SK-N-MC (cell line): ENCODE measurements around the gene COL18A1.

ENCODE experiments used
- DNase-seq: peaks from one replicate; pipeline ENCODE4 v3.0.0-alpha.2; 2011; ENCODE audit warnings: low read depth, low spot score
- H3K27ac ChIP-seq: fragments of 200-600 bp; sonication (generic); 2 replicates; pipeline ENCODE4 v1.5.1; 2016; ENCODE audit warnings: mixed run types
- H3K36me3 ChIP-seq: fragments of 200-600 bp; sonication (generic); 2 replicates; pipeline ENCODE4 v1.6.1; 2017; ENCODE audit warnings: antibody characterized with exemption, low read length, mixed read lengths; ENCODE audit not compliant: insufficient read depth
- H3K4me3 ChIP-seq: fragments of 200-600 bp; sonication (generic); 2 replicates; pipeline ENCODE4 v1.5.1; 2016
- H3K9ac ChIP-seq: fragments of 200-600 bp; sonication (generic); 2 replicates; pipeline ENCODE4 v1.8.0; 2017; ENCODE audit warnings: mixed run types, mixed read lengths; ENCODE audit not compliant: insufficient read length
- H3K9me3 ChIP-seq: fragments of 200-600 bp; sonication (generic); 2 replicates; pipeline ENCODE4 v1.6.1; 2017; ENCODE audit warnings: low read depth, mild to moderate bottlenecking, antibody characterized with exemption, low read length, moderate library complexity, mixed read lengths
- EZH2 ChIP-seq: fragments of 200-600 bp; sonication (generic); IDR thresholded peaks from one replicate; pipeline ENCODE4 v1.6.1; 2017; ENCODE audit warnings: antibody characterized with exemption
- FOXP2 ChIP-seq: optimal IDR thresholded peaks from 2 replicates; pipeline ENCODE3; 2011; ENCODE audit warnings: mild to moderate bottlenecking, moderate library complexity; ENCODE audit not compliant: insufficient read depth; ENCODE audit errors: extremely low read length, control extremely low read depth
- POLR2AphosphoS5 ChIP-seq: IDR thresholded peaks from 2 replicates; pipeline ENCODE4 v1.6.1; 2012; ENCODE audit warnings: mild to moderate bottlenecking, low read depth, low read length, borderline replicate concordance

COL18A1 gene

GRCh38 chr21:45429221-45430175 is 24.5 kb downstream of the COL18A1 start:
- Histone ChIP-seq H3K36me3 (no peaks in the 10 kb centered on the region), H3K9ac (no peak overlapping the region), H3K4me3 (no peak overlapping the region), H3K9me3 (no peaks in the 10 kb centered on the region), H3K27ac (no peak overlapping the region)
- no peak for DNase-seq
- TF ChIP-seq FOXP2 = no peak
- TF ChIP-seq POLR2AphosphoS5 = no peak
- TF ChIP-seq EZH2 = no peak

DNA sequence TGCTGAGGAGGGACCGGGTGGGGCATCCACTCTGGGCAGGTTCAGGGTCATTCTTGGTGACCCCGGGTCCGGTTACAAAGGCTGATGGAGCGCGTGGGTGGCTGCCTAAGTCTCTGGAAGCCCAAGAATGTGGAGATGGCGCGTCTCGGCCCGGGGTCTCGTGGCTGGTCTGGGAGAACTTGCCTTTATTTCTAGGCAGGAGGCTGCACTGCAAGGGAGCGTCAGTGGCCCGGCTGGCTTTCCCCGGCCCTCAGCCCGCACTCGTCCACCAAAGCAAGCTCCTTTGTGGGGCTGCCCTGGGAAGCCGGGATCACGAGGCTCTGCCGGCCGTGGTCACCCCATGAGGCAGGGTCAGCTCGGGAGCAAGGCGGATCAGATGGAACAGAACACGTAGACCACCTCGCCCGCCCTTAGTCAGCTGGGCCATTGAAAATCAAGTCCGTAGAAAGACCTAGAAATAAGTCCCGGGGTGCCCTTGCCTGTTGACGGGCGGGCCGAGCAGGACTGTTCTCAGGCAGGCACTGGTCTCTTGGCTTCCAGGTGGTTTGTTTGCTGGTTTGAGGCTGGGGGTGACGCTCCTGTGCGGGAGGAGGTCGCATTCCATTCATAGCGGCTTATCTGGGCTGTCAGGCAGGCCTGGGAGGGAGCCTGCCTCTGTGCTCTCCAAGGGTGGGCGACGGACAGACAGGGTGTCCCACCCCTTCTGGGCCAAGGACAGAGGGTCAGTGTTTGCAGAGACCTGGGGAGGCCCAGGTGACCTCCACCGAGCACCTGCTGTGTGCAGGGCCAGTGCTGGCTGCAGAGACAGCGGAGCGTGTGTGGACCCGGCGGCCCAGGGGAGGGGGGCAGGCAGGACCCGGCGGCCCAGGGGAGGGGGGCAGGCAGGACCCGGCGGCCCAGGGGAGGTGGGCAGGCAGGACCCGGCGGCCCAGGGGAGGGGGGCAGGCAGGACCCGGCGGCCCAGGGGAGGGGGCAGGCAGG is 25.8 kb downstream of the COL18A1 start:
- no peaks in the 10 kb centered on the region for H3K36me3 ChIP-seq
- DNase-seq = no peak

DNA sequence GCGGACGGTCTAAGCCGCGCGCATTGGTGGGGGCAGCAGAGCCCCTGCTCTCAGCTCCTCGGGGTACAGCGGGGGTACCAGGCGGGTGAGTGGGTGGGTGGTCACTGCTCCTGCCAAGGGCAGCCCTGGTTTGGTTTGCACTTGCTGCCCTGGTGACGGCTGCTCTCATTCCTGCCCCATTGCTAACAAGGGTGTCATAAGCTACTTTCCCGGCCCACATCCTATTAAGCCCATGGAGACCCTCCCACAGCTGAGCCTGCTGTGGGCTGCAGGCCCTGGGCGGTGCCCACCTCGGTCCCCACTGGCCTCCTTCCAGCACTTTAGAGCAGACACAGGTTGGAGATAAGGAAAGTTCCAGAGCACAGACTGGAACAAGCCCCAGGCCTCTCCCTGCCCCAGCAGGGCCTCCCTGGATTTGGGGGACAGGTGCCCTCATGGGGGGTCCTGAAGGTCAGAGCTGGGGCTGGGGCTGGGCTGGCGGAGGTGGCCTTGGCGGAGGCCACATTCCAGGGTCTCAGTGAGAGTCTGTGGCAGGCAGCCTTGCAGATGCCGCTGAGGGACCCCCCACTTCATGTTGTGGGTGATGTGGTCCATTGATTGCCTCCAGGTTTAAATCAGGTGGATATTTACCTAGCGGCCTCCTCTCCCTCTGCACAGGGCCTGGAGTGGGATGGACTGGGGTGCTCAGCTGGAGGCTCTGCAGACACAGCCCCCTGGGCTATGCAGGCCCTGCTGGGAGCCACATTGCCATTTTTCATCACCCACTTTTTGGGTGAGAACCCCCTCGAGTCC is 27.0 kb downstream of the COL18A1 start:
- Histone ChIP-seq H3K27ac (no peak overlapping the region), H3K4me3 (no peak overlapping the region), H3K9ac (no peak overlapping the region), H3K9me3 (no peaks in the 10 kb centered on the region), H3K36me3 (no peaks in the 10 kb centered on the region)
- TF ChIP-seq POLR2AphosphoS5 (no peak), EZH2 (no peak), FOXP2 (no peak)
- DNase-seq = no peak

More for the DNA sequence above, 25.8 kb downstream of the COL18A1 start:
- no peak overlapping the region for H3K27ac ChIP-seq
- no peak overlapping the region for H3K9ac ChIP-seq
- no peaks in the 10 kb centered on the region for H3K9me3 ChIP-seq
- TF ChIP-seq EZH2 (no peak), POLR2AphosphoS5 (no peak), FOXP2 (no peak)
- H3K4me3 ChIP-seq = no peak overlapping the region

- Histone ChIP-seq H3K27ac (peak overlapping the region; percentile 42; the same call in 1 of the 2 replicates), H3K9ac (no peak overlapping the region), H3K36me3 (no peaks in the 10 kb centered on the region)
Measured at GRCh38 chr21:45432575-45433255, 27.8 kb downstream of the COL18A1 start.

DNA sequence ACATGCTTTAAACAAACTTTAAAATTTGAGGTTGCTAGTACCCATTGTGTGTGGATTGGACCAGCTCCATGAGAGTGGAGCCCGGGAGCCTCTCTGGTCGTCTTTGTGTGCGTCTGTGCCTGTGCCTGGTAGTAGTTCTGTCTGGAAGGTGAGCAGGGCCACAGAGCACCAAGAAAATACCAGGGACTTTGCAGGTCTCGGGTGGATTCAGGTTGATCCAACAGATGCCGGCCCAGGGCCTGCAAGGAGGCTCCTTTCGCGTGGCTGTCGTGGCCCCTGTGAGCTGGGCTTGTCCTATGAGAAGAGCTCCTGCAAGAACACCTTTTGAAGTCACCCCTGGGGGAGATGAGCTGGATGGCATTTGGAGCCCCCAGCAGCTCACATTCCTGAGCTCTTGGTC is 28.3 kb downstream of the COL18A1 start:
- Histone ChIP-seq H3K4me3 (no peak overlapping the region), H3K9me3 (no peaks in the 10 kb centered on the region), H3K9ac (no peak overlapping the region), H3K27ac (peak overlapping the region; percentile 42; the same call in 1 of the 2 replicates), H3K36me3 (no peaks in the 10 kb centered on the region)
- TF ChIP-seq POLR2AphosphoS5 (no peak), FOXP2 (no peak), EZH2 (no peak)
- DNase-seq = no peak

More at GRCh38 chr21:45432575-45433255, 27.8 kb downstream of the COL18A1 start:
- Histone ChIP-seq H3K9me3 (no peaks in the 10 kb centered on the region), H3K4me3 (no peak overlapping the region)
- TF ChIP-seq POLR2AphosphoS5 = no peak
- no peak for TF ChIP-seq FOXP2
- no peak for TF ChIP-seq EZH2
- no peak for DNase-seq

DNA sequence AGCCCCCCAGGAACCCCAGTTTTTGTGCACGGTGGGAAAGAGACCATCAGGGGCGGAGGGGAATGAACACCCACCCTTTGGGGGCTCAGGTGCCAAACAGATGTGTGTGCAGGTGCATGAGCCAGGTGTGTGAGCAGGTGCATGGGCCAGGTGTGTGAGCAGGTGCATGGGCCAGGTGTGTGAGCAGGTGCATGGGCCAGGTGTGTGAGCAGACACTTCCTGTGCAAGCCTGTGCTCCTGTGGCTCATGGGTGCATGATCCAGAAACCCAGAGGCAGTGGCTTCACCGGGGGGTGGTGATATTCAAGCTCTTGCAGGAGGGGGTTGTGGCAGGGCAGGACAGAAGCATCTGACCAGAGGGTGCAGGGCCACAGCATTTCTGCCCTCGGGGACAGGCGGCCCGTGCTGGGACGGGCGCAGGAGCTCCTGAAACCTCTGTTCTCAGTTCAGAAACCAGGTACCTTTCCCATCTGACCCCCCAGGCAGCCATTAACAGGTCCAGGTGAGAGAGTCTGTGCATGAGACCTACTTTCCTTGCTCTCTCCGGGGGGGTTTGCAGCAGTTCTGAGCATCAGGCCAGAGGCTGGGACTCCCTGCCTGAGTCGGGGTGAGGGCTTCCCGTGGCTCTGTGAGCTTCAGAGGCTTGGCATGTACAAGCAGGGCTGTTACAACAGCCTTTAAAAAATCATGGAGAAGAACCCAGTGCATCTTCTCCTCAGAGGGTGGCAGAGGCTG is 29.1 kb downstream of the COL18A1 start:
- TF ChIP-seq EZH2 = no peak
- no peak for TF ChIP-seq POLR2AphosphoS5
- no peak for TF ChIP-seq FOXP2
- no peak for DNase-seq
- no peak overlapping the region for H3K9ac ChIP-seq
- no peaks in the 10 kb centered on the region for H3K9me3 ChIP-seq
- no peak overlapping the region for H3K27ac ChIP-seq
- H3K4me3 ChIP-seq = no peak overlapping the region
- no peaks in the 10 kb centered on the region for H3K36me3 ChIP-seq
